Suprapubic skin (tissue), 4 donors: ENCODE measurements around the gene FDX2. TPM values are rescaled to one million over a fixed set of nuclear protein-coding genes. Genes with fewer than 3 reads are reported as not detected.
A peak's percentile ranks its signal among the peaks of the same experiment; 100 is the strongest.

Experiments used
- DNase-seq, 2 donors: peaks; one replicate each; pipeline ENCODE4 v3.0.0-alpha.2; 2019; ENCODE audit warnings: low spot score in 2 of 2
- H3K27ac ChIP-seq: fragments of 200-600 bp; sonication (generic); one replicate; pipeline ENCODE4 v1.5.1; 2019
- H3K27me3 ChIP-seq: fragments of 200-600 bp; sonication (generic); one replicate; pipeline ENCODE4 v1.5.1; 2019
- H3K36me3 ChIP-seq: fragments of 200-600 bp; sonication (generic); one replicate; pipeline ENCODE4 v1.5.1; 2019
- H3K4me1 ChIP-seq: fragments of 200-600 bp; sonication (generic); one replicate; pipeline ENCODE4 v1.5.1; 2019
- H3K4me3 ChIP-seq: fragments of 200-600 bp; sonication (generic); one replicate; pipeline ENCODE4 v1.5.1; 2019; ENCODE audit warnings: mild to moderate bottlenecking
- H3K9me3 ChIP-seq: fragments of 200-600 bp; sonication (generic); one replicate; pipeline ENCODE4 v1.5.1; 2019
- EP300 ChIP-seq: sonication (generic); formaldehyde crosslinking; IDR thresholded peaks from one replicate; pipeline ENCODE4 v1.6.1; 2017; ENCODE audit warnings: antibody characterized with exemption
- POLR2A ChIP-seq, 2 donors: fragments of 450-650 bp; IDR thresholded peaks; one replicate each; pipeline ENCODE4 v1.6.1; 2017; ENCODE audit warnings: antibody characterized with exemption in 2 of 2, mild to moderate bottlenecking in 2 of 2, moderate library complexity in 2 of 2
- POLR2AphosphoS5 ChIP-seq, 3 donors: sonication (generic); formaldehyde crosslinking; IDR thresholded peaks; one replicate each; pipeline ENCODE4 v1.6.1; 2017; ENCODE audit warnings: antibody characterized with exemption in 3 of 3
- WGBS: methylation state at CpG from one replicate; pipeline ENCODE4 v1.1.5; 2018; 5-methylcytosine and 5-hydroxymethylcytosine counted together
- total RNA-seq, 4 donors: library from RNA; depleted of rRNA; stranded (reverse); fragments of >200 nt; gene quantifications; one replicate each; pipeline ENCODE4 v1.1.0, GENCODE V29; 2016
- TF ChIP-seq, protein P1 (sequence below), 2 donors: fragments of 200-600 bp in 1 of 2; fragments of 450-650 bp in 1 of 2; sonication (generic) in 1 of 2; IDR thresholded peaks; one replicate each; pipeline ENCODE4 v1.5.1; 2016 to 2019; ENCODE audit warnings: antibody characterized with exemption in 2 of 2, mild to moderate bottlenecking in 1 of 2, moderate library complexity in 1 of 2

The FDX2 gene
- total RNA-seq, 4 donors from 2014 or later: 7.9 to 19.0 (median 14.5) TPM

GRCh38 chr19:10335352-10335985, 19.7 kb upstream of the FDX2 start:
- 59% methylated on average over 13 of the region's 26 CpGs for WGBS
- Histone ChIP-seq H3K27me3 (no peaks in the 10 kb centered on the region), H3K9me3 (no peaks in the 10 kb centered on the region), H3K4me1 (peaks cover 31% of the 10 kb centered on the region), H3K36me3 (peaks cover under 1% of the 10 kb centered on the region), H3K27ac (no peak overlapping the region), H3K4me3 (peak overlapping the region; percentile 85)
- no peak for TF ChIP-seq POLR2AphosphoS5 (IDR thresholded peaks at IDR 0.05)
- TF ChIP-seq POLR2A (IDR thresholded peaks at IDR 0.05): no peak
- TF ChIP-seq EP300: no peak
- TF ChIP-seq, protein P1, sequence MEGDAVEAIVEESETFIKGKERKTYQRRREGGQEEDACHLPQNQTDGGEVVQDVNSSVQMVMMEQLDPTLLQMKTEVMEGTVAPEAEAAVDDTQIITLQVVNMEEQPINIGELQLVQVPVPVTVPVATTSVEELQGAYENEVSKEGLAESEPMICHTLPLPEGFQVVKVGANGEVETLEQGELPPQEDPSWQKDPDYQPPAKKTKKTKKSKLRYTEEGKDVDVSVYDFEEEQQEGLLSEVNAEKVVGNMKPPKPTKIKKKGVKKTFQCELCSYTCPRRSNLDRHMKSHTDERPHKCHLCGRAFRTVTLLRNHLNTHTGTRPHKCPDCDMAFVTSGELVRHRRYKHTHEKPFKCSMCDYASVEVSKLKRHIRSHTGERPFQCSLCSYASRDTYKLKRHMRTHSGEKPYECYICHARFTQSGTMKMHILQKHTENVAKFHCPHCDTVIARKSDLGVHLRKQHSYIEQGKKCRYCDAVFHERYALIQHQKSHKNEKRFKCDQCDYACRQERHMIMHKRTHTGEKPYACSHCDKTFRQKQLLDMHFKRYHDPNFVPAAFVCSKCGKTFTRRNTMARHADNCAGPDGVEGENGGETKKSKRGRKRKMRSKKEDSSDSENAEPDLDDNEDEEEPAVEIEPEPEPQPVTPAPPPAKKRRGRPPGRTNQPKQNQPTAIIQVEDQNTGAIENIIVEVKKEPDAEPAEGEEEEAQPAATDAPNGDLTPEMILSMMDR (IDR thresholded peaks at IDR 0.05): no peak
- DNase-seq: no peak

DNA sequence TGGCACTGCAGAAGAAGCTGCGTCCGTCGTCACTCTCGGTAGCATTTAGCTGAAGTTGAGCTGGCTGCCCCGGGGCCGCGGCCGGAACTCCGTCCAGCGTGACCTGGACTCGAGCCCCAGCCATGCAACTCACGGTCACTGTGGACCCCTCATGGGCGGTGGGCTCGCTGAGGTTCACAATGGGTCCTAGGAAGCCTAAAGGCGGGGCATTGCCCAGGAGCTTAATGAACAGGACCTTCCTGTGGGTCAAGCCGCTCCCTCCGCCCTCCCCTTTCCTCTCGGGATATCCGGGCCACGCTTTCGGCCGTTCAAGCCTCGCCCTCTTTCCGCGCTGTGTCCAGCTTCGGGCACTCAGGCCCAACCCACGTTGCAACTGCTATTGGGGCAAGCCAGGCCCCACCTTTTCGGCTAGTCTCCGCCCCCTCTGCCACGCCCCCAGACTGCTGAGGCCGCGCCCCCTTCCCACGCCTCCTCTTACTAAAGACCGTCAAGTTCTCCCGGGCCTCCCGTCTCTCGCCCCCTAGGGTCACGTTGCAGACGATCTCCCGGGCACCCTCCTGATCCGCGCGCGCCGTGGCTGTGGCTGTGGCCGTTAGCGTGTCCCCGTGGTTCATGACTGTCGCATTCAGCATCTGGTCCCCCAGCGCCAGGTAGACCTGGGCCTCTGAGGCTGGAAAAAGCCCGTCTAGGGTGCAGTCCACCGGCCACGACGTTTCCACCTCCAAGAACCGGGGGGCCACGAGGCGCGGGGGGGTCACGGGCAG, 19.0 kb upstream of the FDX2 start:
- peak overlapping the region; percentile 85 for H3K4me3 ChIP-seq
- DNase-seq: peak; percentile 97 to 98
- H3K27me3 ChIP-seq: no peaks in the 10 kb centered on the region
- TF ChIP-seq POLR2A (IDR thresholded peaks at IDR 0.05) (no peak), POLR2AphosphoS5 (IDR thresholded peaks at IDR 0.05) (peak in 2 of 3 donors; percentile 39 to 66), EP300 (no peak)
- TF ChIP-seq, protein P1 (IDR thresholded peaks at IDR 0.05): no peak
- H3K9me3 ChIP-seq: no peaks in the 10 kb centered on the region
- peaks cover 31% of the 10 kb centered on the region for H3K4me1 ChIP-seq
- H3K27ac ChIP-seq: peak overlapping the region; percentile 26
- 11% methylated on average over 28 of the region's 59 CpGs for WGBS
- H3K36me3 ChIP-seq: peaks cover 8% of the 10 kb centered on the region

DNA sequence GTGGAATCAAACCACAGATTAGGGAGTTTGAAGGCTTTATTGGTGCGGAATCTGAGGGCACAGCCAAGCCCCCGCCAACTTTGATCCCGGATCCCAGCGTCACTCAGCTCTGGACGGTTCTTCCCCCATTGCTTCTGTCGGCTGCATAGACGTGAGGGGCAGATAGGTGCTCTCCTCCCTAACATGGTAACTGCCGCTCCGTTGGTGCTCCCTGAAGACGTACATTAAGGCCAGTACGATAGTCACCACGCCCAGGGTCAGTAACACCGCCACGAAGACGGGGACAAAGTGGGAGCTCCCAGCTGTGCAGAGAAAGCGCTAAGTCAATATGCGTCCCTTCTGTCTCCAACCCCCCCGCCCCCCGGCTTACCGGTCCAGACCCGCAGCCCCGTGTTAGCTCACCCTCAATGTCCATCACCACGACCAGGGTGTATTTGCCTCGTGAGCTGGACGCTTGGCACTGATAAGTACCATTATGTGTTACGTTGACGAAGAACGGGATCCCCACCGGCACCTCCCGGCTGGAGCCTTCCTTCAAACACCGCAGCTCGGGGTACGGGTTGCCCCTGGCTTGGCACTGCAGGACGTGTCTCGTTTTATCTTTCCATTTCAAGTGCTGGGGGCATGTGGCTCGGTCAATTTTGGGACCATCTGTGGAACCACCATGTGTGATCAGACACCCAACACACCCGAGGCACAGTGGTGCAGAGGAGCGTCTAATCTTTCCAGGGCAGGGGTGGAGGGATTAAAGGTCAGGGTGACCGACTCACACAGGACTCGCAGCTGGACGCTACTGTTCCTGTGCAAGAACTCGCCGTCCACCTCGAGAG, 18.2 kb upstream of the FDX2 start:
- H3K27ac ChIP-seq: peak overlapping the region; percentile 86
- WGBS: under 1% methylated on average over 19 of the region's 44 CpGs
- TF ChIP-seq POLR2A (IDR thresholded peaks at IDR 0.05) (no peak), POLR2AphosphoS5 (IDR thresholded peaks at IDR 0.05) (no peak), EP300 (no peak)
- TF ChIP-seq, protein P1 (IDR thresholded peaks at IDR 0.05): no peak
- no peaks in the 10 kb centered on the region for H3K9me3 ChIP-seq
- peaks cover 16% of the 10 kb centered on the region for H3K36me3 ChIP-seq
- peak overlapping the region; percentile 85 for H3K4me3 ChIP-seq
- peaks cover 31% of the 10 kb centered on the region for H3K4me1 ChIP-seq
- no peak for DNase-seq
- no peaks in the 10 kb centered on the region for H3K27me3 ChIP-seq

- Histone ChIP-seq H3K36me3 (peaks cover 24% of the 10 kb centered on the region), H3K27me3 (no peaks in the 10 kb centered on the region), H3K27ac (peak within 1 kb of the TSS; percentile 86), H3K4me3 (peak within 1 kb of the TSS; percentile 85), H3K4me1 (peaks cover 31% of the 10 kb centered on the region), H3K9me3 (no peaks in the 10 kb centered on the region)
- peak; percentile 98 to 99 for DNase-seq
- TF ChIP-seq POLR2AphosphoS5 (IDR thresholded peaks at IDR 0.05) (peak in 1 of 3 donors; percentile 23), POLR2A (IDR thresholded peaks at IDR 0.05) (peak in 1 of 2 donors; percentile 45)
- TF ChIP-seq, protein P1 (IDR thresholded peaks at IDR 0.05): no peak
- 0% methylated on average over 31 of the region's 82 CpGs for WGBS
These were observed 17.3 kb upstream of the FDX2 start, which contains the start of gene RAVER1 for GRCh38 chr19:10332965-10333757. Gene RAVER1 (minus strand): TSS chr19:10333529. CDS start chr19:10333507, 22 bp downstream.
